GM23338 (cell line): ENCODE results near the gene RPS6KA1. TPM values are rescaled to one million over a fixed set of nuclear protein-coding genes. Genes with fewer than 3 reads are reported as not detected.

Experiments
- ATAC-seq: fragments of 200-7000 bp; cut with Tn5 transposase; 3 replicates; pipeline ENCODE4 v1.9.1; 2020
- DNase-seq: peaks from one replicate; pipeline ENCODE4 v3.0.0-alpha.2; 2015; ENCODE audit warnings: low spot score
- H2AFZ ChIP-seq: fragments of 200-600 bp; sonication (generic); 2 replicates; pipeline ENCODE4 v1.8.0; 2016; ENCODE audit warnings: antibody characterized with exemption, mild to moderate bottlenecking, moderate library complexity
- H3F3A ChIP-seq: fragments of 200-600 bp; sonication (generic); replicated peaks from 2 replicates; pipeline ENCODE4 v1.8.0; 2017; ENCODE audit warnings: antibody characterized with exemption, mixed run types, low read depth
- H3K27ac ChIP-seq: fragments of 200-600 bp; sonication (generic); 2 replicates; pipeline ENCODE4 v1.6.1; 2016; ENCODE audit warnings: low read depth
- H3K27me3 ChIP-seq: fragments of 200-600 bp; sonication (generic); 2 replicates; pipeline ENCODE4 v1.8.0; 2016; ENCODE audit warnings: mild to moderate bottlenecking, mixed run types, moderate library complexity; ENCODE audit not compliant: insufficient read depth
- H3K36me3 ChIP-seq: fragments of 200-600 bp; sonication (generic); 2 replicates; pipeline ENCODE4 v1.8.0; 2016; ENCODE audit warnings: mild to moderate bottlenecking; ENCODE audit not compliant: insufficient read depth
- H3K4me1 ChIP-seq: fragments of 200-600 bp; sonication (generic); 2 replicates; pipeline ENCODE4 v1.8.0; 2016; ENCODE audit warnings: mild to moderate bottlenecking, moderate library complexity; ENCODE audit not compliant: insufficient read depth
- H3K4me2 ChIP-seq: fragments of 200-600 bp; sonication (generic); 2 replicates; pipeline ENCODE4 v1.7.1; 2017; ENCODE audit warnings: mixed run types
- H3K4me3 ChIP-seq: fragments of 200-600 bp; sonication (generic); 2 replicates; pipeline ENCODE4 v1.6.1; 2016; ENCODE audit warnings: mixed run types
- H3K79me2 ChIP-seq: fragments of 200-600 bp; sonication (generic); replicated peaks from 2 replicates; pipeline ENCODE4 v1.8.0; 2017; ENCODE audit warnings: mild to moderate bottlenecking; ENCODE audit not compliant: insufficient read depth
- H3K9me2 ChIP-seq: fragments of 200-600 bp; sonication (generic); 2 replicates; pipeline ENCODE4 v1.8.0; 2017; ENCODE audit not compliant: insufficient read depth
- H4K20me1 ChIP-seq: fragments of 200-600 bp; sonication (generic); replicated peaks from 2 replicates; pipeline ENCODE4 v1.8.0; 2017; ENCODE audit warnings: mild to moderate bottlenecking; ENCODE audit not compliant: insufficient read depth
- H3K27ac Mint-ChIP-seq: 2 replicates; pipeline ENCODE4 v1.8.0; 2020; ENCODE audit warnings: inconsistent platforms, mild to moderate bottlenecking, moderate library complexity, mixed read lengths
- H3K27me3 Mint-ChIP-seq: 3 replicates; pipeline ENCODE4 v1.8.0; 2022; ENCODE audit warnings: low read depth, mild to moderate bottlenecking, moderate library complexity, mixed read lengths, inconsistent platforms; ENCODE audit not compliant: insufficient read depth, poor library complexity
- H3K36me3 Mint-ChIP-seq: 3 replicates; pipeline ENCODE4 v1.8.0; 2021; ENCODE audit warnings: low read depth, mild to moderate bottlenecking, inconsistent platforms, moderate library complexity, mixed read lengths
- H3K4me1 Mint-ChIP-seq: 3 replicates; pipeline ENCODE4 v1.8.0; 2020; ENCODE audit warnings: mild to moderate bottlenecking, inconsistent platforms, mixed read lengths
- H3K4me3 Mint-ChIP-seq: 3 replicates; pipeline ENCODE4 v1.8.0; 2021; ENCODE audit warnings: moderate library complexity, mild to moderate bottlenecking, inconsistent platforms, mixed read lengths
- H3K9me3 Mint-ChIP-seq: 3 replicates; pipeline ENCODE4 v1.8.0; 2020; ENCODE audit warnings: moderate library complexity, mild to moderate bottlenecking, inconsistent platforms, mixed read lengths
- CREB1 ChIP-seq: fragments of 250-450 bp; sonication (Bioruptor Pico); IDR thresholded peaks from 2 replicates; pipeline ENCODE4 v1.5.0; 2020; ENCODE audit warnings: low read depth, mild to moderate bottlenecking, moderate library complexity
- CTCF ChIP-seq, 2 experiments: fragments of 200-600 bp in 1 of 2; sonication (generic) in 1 of 2; conservative IDR thresholded peaks; 2 replicates each; pipeline versions ENCODE4 v1.5.1 to v1.6.1; 2016 to 2017; ENCODE audit warnings: antibody characterized with exemption in 2 of 2, low read depth in 2 of 2, mild to moderate bottlenecking in 2 of 2, moderate library complexity in 1 of 2
- ETS1 ChIP-seq: IDR thresholded peaks from 2 replicates; pipeline ENCODE4 v1.6.1; 2016; ENCODE audit warnings: antibody characterized with exemption
- EZH2 ChIP-seq: fragments of 200-600 bp; sonication (generic); IDR thresholded peaks from one replicate; pipeline ENCODE4 v1.8.0; 2017; ENCODE audit warnings: antibody characterized with exemption, mild to moderate bottlenecking, low read depth; ENCODE audit not compliant: unreplicated experiment
- EZH2phosphoT487 ChIP-seq: fragments of 200-600 bp; sonication (generic); IDR thresholded peaks from one replicate; pipeline ENCODE4 v1.8.1; 2018; ENCODE audit warnings: antibody characterized with exemption; ENCODE audit not compliant: unreplicated experiment
- JUNB ChIP-seq: IDR thresholded peaks from one replicate; pipeline ENCODE4 v1.6.1; 2016; ENCODE audit warnings: antibody characterized with exemption; ENCODE audit not compliant: unreplicated experiment
- NANOG ChIP-seq: IDR thresholded peaks from 2 replicates; pipeline ENCODE4 v1.6.1; 2016; ENCODE audit warnings: antibody characterized with exemption, borderline replicate concordance
- POLR2AphosphoS5 ChIP-seq: IDR thresholded peaks from 2 replicates; pipeline ENCODE4 v1.6.1; 2016; ENCODE audit warnings: antibody characterized with exemption, low read depth
- REST ChIP-seq: IDR thresholded peaks from one replicate; pipeline ENCODE4 v1.6.1; 2018; ENCODE audit warnings: antibody characterized with exemption; ENCODE audit not compliant: unreplicated experiment
- STAT1 ChIP-seq: IDR thresholded peaks from one replicate; pipeline ENCODE4 v1.6.1; 2016; ENCODE audit warnings: antibody characterized with exemption; ENCODE audit not compliant: unreplicated experiment
- ZNF114 ChIP-seq: fragments of 250-450 bp; sonication (Bioruptor Pico); IDR thresholded peaks from 2 replicates; pipeline ENCODE4 v1.5.0; 2020; ENCODE audit warnings: mild to moderate bottlenecking, moderate library complexity
- ZNF331 ChIP-seq: fragments of 250-450 bp; sonication (Bioruptor Pico); IDR thresholded peaks from 2 replicates; pipeline ENCODE4 v1.5.0; 2020; ENCODE audit warnings: low read depth, mild to moderate bottlenecking, moderate library complexity
- ZNF462 ChIP-seq: fragments of 250-450 bp; sonication (Bioruptor Pico); IDR thresholded peaks from 2 replicates; pipeline ENCODE4 v1.5.0; 2020; ENCODE audit warnings: mild to moderate bottlenecking, moderate library complexity
- polyA plus RNA-seq: library from polyadenylated mRNA; unstranded; fragments of >200 nt; fragmentation: Nextera tagmentation; extraction: Ambion mirVana; gene quantifications from 2 replicates; pipeline ENCODE4 v1.2.1, GENCODE V29; 2016
- total RNA-seq: library from RNA; depleted of rRNA; stranded (reverse); fragments of >200 nt; shearing (Covaris generic); gene quantifications from 2 replicates; pipeline ENCODE4 v1.2.3, GENCODE V29; 2014

The RPS6KA1 gene
- total and polyA plus RNA-seq, 2 experiments from 2014 or later: 28.3 to 68.6 TPM

GRCh38 chr1:26516987-26517765, 12.4 kb upstream of the RPS6KA1 start:
- Histone ChIP-seq H3K36me3 (no peaks in the 10 kb centered on the region), H3K79me2 (no peaks in the 10 kb centered on the region), H3K4me3 (no peak overlapping the region), H3K27me3 (no peaks in the 10 kb centered on the region), H3K27ac (no peak overlapping the region), H3K4me2 (no peak overlapping the region), H3K9me2 (no peaks in the 10 kb centered on the region), H3K4me1 (peaks cover 8% of the 10 kb centered on the region), H2AFZ (0 out of 2 replicates have a peak overlapping the region, but pooled peaks have one; percentile 56), H3F3A (no peaks in the 10 kb centered on the region), H4K20me1 (no peaks in the 10 kb centered on the region)
- ATAC-seq (no peak), DNase-seq (no peak)
- H3K4me1 Mint-ChIP-seq: peaks cover 9% of the 10 kb centered on the region; the same call in 2 of the 3 replicates
- no peak overlapping the region for H3K4me3 Mint-ChIP-seq
- H3K27ac Mint-ChIP-seq: no peak overlapping the region
- no peak for TF ChIP-seq ZNF462 (CRISPR knock-in tag)
- TF ChIP-seq ETS1: no peak
- no peak for TF ChIP-seq EZH2phosphoT487
- no peak for TF ChIP-seq JUNB
- TF ChIP-seq EZH2: no peak
- TF ChIP-seq ZNF114 (CRISPR knock-in tag): no peak
- TF ChIP-seq CREB1 (CRISPR knock-in tag): no peak
- TF ChIP-seq NANOG: no peak
- TF ChIP-seq CTCF (conservative IDR thresholded peaks at IDR 0.05; ENCODE audit: low read depth in 2 of 2): no peak
- no peak for TF ChIP-seq REST
- no peak for TF ChIP-seq ZNF331 (CRISPR knock-in tag)
- no peak for TF ChIP-seq POLR2AphosphoS5
- TF ChIP-seq STAT1: no peak
- H3K9me3 Mint-ChIP-seq: peaks cover 4% of the 10 kb centered on the region; the same call in 1 of the 3 replicates
- no peaks in the 10 kb centered on the region for H3K36me3 Mint-ChIP-seq
- peaks cover 16% of the 10 kb centered on the region for H3K27me3 Mint-ChIP-seq
